ENCODE results near the gene SLCO3A1. TPM values are rescaled to one million over a fixed set of nuclear protein-coding genes. Genes with fewer than 3 reads are reported as not detected.

The SLCO3A1 gene
- total and polyA plus RNA-seq, 2 of the 8 experiments (the other 6 are each of a cell fraction or from before 2014, with no cell fraction given), result 15.1 to 20.4 TPM

GRCh38 chr15:92021792-92022191, 168.3 kb downstream of the SLCO3A1 start:
- H3K4ac ChIP-seq (replicated peaks; ENCODE audit: insufficient read length, low read depth, low read length), result no peak overlapping the region
- no peak overlapping the region for H2AK5ac ChIP-seq (ENCODE audit: low read depth, low read length)
- no peak overlapping the region for H2BK12ac ChIP-seq (ENCODE audit: low read depth, low read length)
- H3K79me1 ChIP-seq (ENCODE audit: low read depth, low read length), result no peaks in the 10 kb centered on the region; the same call in 1 of the 2 replicates
- no peaks in the 10 kb centered on the region for H3K4me1 ChIP-seq (replicated peaks in 1 of 4; ENCODE audit: control insufficient read depth in 3 of 4, insufficient read depth in 4 of 4, low read length in 3 of 4)
- no peak overlapping the region for H2BK15ac ChIP-seq (ENCODE audit: low read length)
- no peak overlapping the region for H3K27ac ChIP-seq (ENCODE audit: low read depth, low read length)
- ChIA-PET CTCF (ENCODE audit: partially characterized antibody) (interaction anchor here (1.0 to 1.4 kb wide), 5 partner anchors 30 to 168 kb away, joined by 3 to 4 read pairs (median 3); partner anchors contain the start of gene SLCO3A1), POLR2A (ENCODE audit: partially characterized antibody) (no interaction called here)
- peak overlapping the region; percentile 15; the same call in 1 of the 2 replicates for H4K8ac ChIP-seq (ENCODE audit: extremely low read depth, insufficient read depth, low read length)
- no peak overlapping the region for H2BK5ac ChIP-seq (ENCODE audit: low read depth, low read length)
- no peak overlapping the region for H3K4me3 ChIP-seq (ENCODE audit: extremely low read depth in 1 of 4, insufficient read depth in 2 of 4, low read depth in 3 of 4, low read length in 4 of 4)
- no peak for DNase-seq (ENCODE audit: low read depth in 1 of 2, low spot score in 2 of 2)
- no peak overlapping the region for H2BK20ac ChIP-seq (ENCODE audit: low read length)
- no peak overlapping the region for H4K91ac ChIP-seq (replicated peaks; ENCODE audit: insufficient read length, low read length)
- no peak overlapping the region for H2AFZ ChIP-seq (ENCODE audit: low read length)
- H3K9ac ChIP-seq (replicated peaks in 1 of 4; ENCODE audit: extremely low read depth in 1 of 4, low read depth in 3 of 4, low read length in 3 of 4), result no peak overlapping the region
- H3K23me2 ChIP-seq (ENCODE audit: low read depth, low read length), result no peaks in the 10 kb centered on the region
- H3K4me2 ChIP-seq (ENCODE audit: insufficient read depth in 1 of 2, low read depth in 2 of 2, low read length in 2 of 2), result no peak overlapping the region
- H4K20me1 ChIP-seq (replicated peaks in 1 of 2; ENCODE audit: control insufficient read depth in 1 of 2, insufficient read depth in 2 of 2, low read length in 2 of 2), result no peaks in the 10 kb centered on the region
- H3K56ac ChIP-seq (replicated peaks; ENCODE audit: insufficient read length, low read depth, low read length), result no peak overlapping the region
- FAIRE-seq, result no peak
- 96% methylated on average over 5 of the region's 5 CpGs; no CpG with 5 or more reads in 1 of the 2 experiments for WGBS, 2 experiments (ENCODE audit: extremely low coverage in 1 of 2, insufficient coverage in 1 of 2, insufficient read length in 1 of 2, insufficient replicate concordance in 2 of 2, low coverage in 1 of 2, low lambda C conversion rate in 2 of 2, missing lambda C conversion rate in 1 of 2)
- no peak overlapping the region for H2BK120ac ChIP-seq (replicated peaks; ENCODE audit: low read depth, low read length)
- no peak overlapping the region for H3K18ac ChIP-seq (ENCODE audit: extremely low read depth, low read length)
- no peaks in the 10 kb centered on the region for H3K79me2 ChIP-seq (ENCODE audit: control insufficient read depth in 1 of 2, insufficient read depth in 2 of 2, low read length in 2 of 2)
- H3K36me3 ChIP-seq (ENCODE audit: control insufficient read depth in 2 of 4, insufficient read depth in 4 of 4, low read length in 3 of 4), result no peaks in the 10 kb centered on the region
- no peaks in the 10 kb centered on the region for H3K27me3 ChIP-seq (replicated peaks in 1 of 4; ENCODE audit: control insufficient read depth in 3 of 4, extremely low read depth in 1 of 4, insufficient read depth in 3 of 4, low read length in 3 of 4)
- H3K23ac ChIP-seq (ENCODE audit: insufficient read length), result no peak overlapping the region
- H3K9me3 ChIP-seq (ENCODE audit: insufficient read depth in 2 of 2, low read depth in 1 of 2, low read length in 1 of 2), result no peaks in the 10 kb centered on the region
- H4K5ac ChIP-seq (ENCODE audit: insufficient read length, low read depth, low read length), result no peak overlapping the region
- H3K14ac ChIP-seq (ENCODE audit: insufficient read length), result no peak overlapping the region
- TF ChIP-seq FOSL1 (IDR thresholded peaks at IDR 0.05; ENCODE audit: insufficient read depth, low read depth, low read length) (no peak), ASH2L (IDR thresholded peaks at IDR 0.05; ENCODE audit: low read length) (no peak), E2F6 (IDR thresholded peaks at IDR 0.05) (no peak), SUZ12 (IDR thresholded peaks at IDR 0.05; ENCODE audit: low read length) (no peak), GTF2F1 (IDR thresholded peaks at IDR 0.05; ENCODE audit: borderline replicate concordance, low read depth, low read length) (no peak), TCF12 (IDR thresholded peaks at IDR 0.05; ENCODE audit: low read depth, low read length) (no peak), NANOG (IDR thresholded peaks at IDR 0.05; ENCODE audit: insufficient read depth, low read depth, low read length, poor library complexity, severe bottlenecking) (no peak), CBX5 (IDR thresholded peaks at IDR 0.05; ENCODE audit: low read depth, low read length) (no peak), SIN3A (conservative IDR thresholded peaks at IDR 0.05 in 1 of 2, IDR thresholded peaks at IDR 0.05 in 1 of 2; ENCODE audit: low read depth in 1 of 2, low read length in 2 of 2) (no peak), CHD1 (IDR thresholded peaks at IDR 0.05; ENCODE audit: low read depth, low read length) (no peak), BACH1 (IDR thresholded peaks at IDR 0.05; ENCODE audit: low read length) (no peak), MAFK (IDR thresholded peaks at IDR 0.05; ENCODE audit: low read depth, low read length) (no peak)
